DOHH2 (cell line): ENCODE data around the gene SPPL2B.

Experiments used
- H3F3A ChIP-seq: fragments of 200-600 bp; sonication (generic), shearing (Covaris generic); 2 replicates; pipeline ENCODE4 v1.6.0; 2016; ENCODE audit warnings: antibody characterized with exemption, mild to moderate bottlenecking; ENCODE audit not compliant: control insufficient read depth, insufficient read depth
- H3K27ac ChIP-seq: fragments of 200-600 bp; sonication (generic); 2 replicates; pipeline ENCODE4 v1.5.1; 2014; ENCODE audit warnings: low read depth, mild to moderate bottlenecking, low read length, moderate library complexity
- H3K27me3 ChIP-seq: fragments of 200-600 bp; sonication (generic); 2 replicates; pipeline ENCODE4 v1.6.1; 2014; ENCODE audit warnings: mild to moderate bottlenecking, low read length, mixed read lengths; ENCODE audit not compliant: control insufficient read depth
- H3K36me3 ChIP-seq: fragments of 200-600 bp; sonication (generic); 2 replicates; pipeline ENCODE4 v1.6.1; 2014; ENCODE audit warnings: mild to moderate bottlenecking, low read length, moderate library complexity, mixed read lengths; ENCODE audit not compliant: control insufficient read depth
- H3K4me1 ChIP-seq: fragments of 200-600 bp; sonication (generic); 2 replicates; pipeline ENCODE4 v1.6.1; 2014; ENCODE audit warnings: mild to moderate bottlenecking, low read length, mixed read lengths; ENCODE audit not compliant: control insufficient read depth
- H3K4me2 ChIP-seq: fragments of 200-600 bp; sonication (generic); 2 replicates; pipeline ENCODE4 v1.6.0; 2014; ENCODE audit warnings: mild to moderate bottlenecking, low read length, moderate library complexity
- H3K4me3 ChIP-seq: fragments of 200-600 bp; sonication (generic); 2 replicates; pipeline ENCODE4 v1.5.1; 2014; ENCODE audit warnings: mild to moderate bottlenecking, low read length, mixed read lengths
- H3K79me2 ChIP-seq: fragments of 200-600 bp; sonication (generic); 2 replicates; pipeline ENCODE4 v1.6.1; 2014; ENCODE audit warnings: mild to moderate bottlenecking, low read length, mixed read lengths; ENCODE audit not compliant: control insufficient read depth
- H3K9me2 ChIP-seq: fragments of 200-600 bp; sonication (generic); replicated peaks from 2 replicates; pipeline ENCODE4 v1.6.1; 2014; ENCODE audit warnings: mild to moderate bottlenecking, low read length, mixed read lengths; ENCODE audit not compliant: control insufficient read depth
- H3K9me3 ChIP-seq: fragments of 200-600 bp; sonication (generic); 2 replicates; pipeline ENCODE4 v1.6.1; 2014; ENCODE audit warnings: antibody characterized with exemption, low read length, mixed read lengths; ENCODE audit not compliant: control insufficient read depth, insufficient read depth
- H4K20me1 ChIP-seq: fragments of 200-600 bp; sonication (generic); 2 replicates; pipeline ENCODE4 v1.6.0; 2014; ENCODE audit warnings: low read depth, mild to moderate bottlenecking, antibody characterized with exemption, low read length, moderate library complexity; ENCODE audit not compliant: control insufficient read depth, insufficient read depth
- CTCF ChIP-seq: fragments of 200-600 bp; sonication (generic); IDR thresholded peaks from one replicate; pipeline ENCODE4 v1.5.1; 2014; ENCODE audit warnings: antibody characterized with exemption, mild to moderate bottlenecking, low read depth, low read length; ENCODE audit not compliant: poor library complexity, severe bottlenecking
- EZH2phosphoT487 ChIP-seq: fragments of 200-600 bp; sonication (generic); IDR thresholded peaks from 2 replicates; pipeline ENCODE4 v1.6.1; 2017; ENCODE audit warnings: borderline replicate concordance, mild to moderate bottlenecking, antibody characterized with exemption, low read length, moderate library complexity, mixed read lengths

SPPL2B gene

GRCh38 chr19:2327773-2328400, 597 bp upstream of the SPPL2B start:
- H3K4me2 ChIP-seq, result peak overlapping the region; percentile 89
- H3K79me2 ChIP-seq, result peaks cover 87% of the 10 kb centered on the region
- no peaks in the 10 kb centered on the region for H3K9me3 ChIP-seq
- H3K4me3 ChIP-seq, result peak overlapping the region; percentile 92
- peaks cover 60% of the 10 kb centered on the region for H3K36me3 ChIP-seq
- peaks cover 73% of the 10 kb centered on the region for H3K4me1 ChIP-seq
- H3F3A ChIP-seq, result peaks cover 11% of the 10 kb centered on the region
- H3K27ac ChIP-seq, result peak overlapping the region; percentile 58
- TF ChIP-seq CTCF (no peak), EZH2phosphoT487 (no peak)
- no peaks in the 10 kb centered on the region for H3K27me3 ChIP-seq
- peaks cover 6% of the 10 kb centered on the region for H4K20me1 ChIP-seq
- H3K9me2 ChIP-seq, result no peaks in the 10 kb centered on the region

- Histone ChIP-seq H3K4me3 (peak overlapping the region; percentile 92), H3K4me2 (peak overlapping the region; percentile 89), H3K4me1 (peaks cover 83% of the 10 kb centered on the region), H3K36me3 (peaks cover 58% of the 10 kb centered on the region), H3K27me3 (no peaks in the 10 kb centered on the region), H3K9me3 (peaks cover 8% of the 10 kb centered on the region; the same call in 1 of the 2 replicates), H4K20me1 (peaks cover 9% of the 10 kb centered on the region), H3K27ac (peak overlapping the region; percentile 58), H3K9me2 (no peaks in the 10 kb centered on the region), H3F3A (peaks cover 11% of the 10 kb centered on the region), H3K79me2 (peaks cover 96% of the 10 kb centered on the region)
- no peak for TF ChIP-seq CTCF
Observed at GRCh38 chr19:2329149-2329478, 630 bp downstream of the SPPL2B start.

GRCh38 chr19:2329501-2329916, 1.0 kb downstream of the SPPL2B start:
- no peak for TF ChIP-seq EZH2phosphoT487
- no peak for TF ChIP-seq CTCF
- H3K4me1 ChIP-seq, result peaks cover 80% of the 10 kb centered on the region

More at GRCh38 chr19:2329501-2329916, 1.0 kb downstream of the SPPL2B start:
- Histone ChIP-seq H3K36me3 (peaks cover 58% of the 10 kb centered on the region), H3K79me2 (peaks cover 96% of the 10 kb centered on the region), H3K9me3 (peaks cover 12% of the 10 kb centered on the region; the same call in 1 of the 2 replicates), H3K9me2 (no peaks in the 10 kb centered on the region), H3K4me3 (peak overlapping the region; percentile 92), H3K27ac (no peak overlapping the region), H3F3A (peaks cover 11% of the 10 kb centered on the region), H3K27me3 (no peaks in the 10 kb centered on the region), H3K4me2 (peak overlapping the region; percentile 89), H4K20me1 (peaks cover 12% of the 10 kb centered on the region)
